ENCODE measurements around the gene CHAC2.
"Not testable (repeated sequence)": the region's sequence is repeated elsewhere in the genome, so short reads cannot be mapped to it uniquely, and the experiment has no call there.

CHAC2 gene

DNA sequence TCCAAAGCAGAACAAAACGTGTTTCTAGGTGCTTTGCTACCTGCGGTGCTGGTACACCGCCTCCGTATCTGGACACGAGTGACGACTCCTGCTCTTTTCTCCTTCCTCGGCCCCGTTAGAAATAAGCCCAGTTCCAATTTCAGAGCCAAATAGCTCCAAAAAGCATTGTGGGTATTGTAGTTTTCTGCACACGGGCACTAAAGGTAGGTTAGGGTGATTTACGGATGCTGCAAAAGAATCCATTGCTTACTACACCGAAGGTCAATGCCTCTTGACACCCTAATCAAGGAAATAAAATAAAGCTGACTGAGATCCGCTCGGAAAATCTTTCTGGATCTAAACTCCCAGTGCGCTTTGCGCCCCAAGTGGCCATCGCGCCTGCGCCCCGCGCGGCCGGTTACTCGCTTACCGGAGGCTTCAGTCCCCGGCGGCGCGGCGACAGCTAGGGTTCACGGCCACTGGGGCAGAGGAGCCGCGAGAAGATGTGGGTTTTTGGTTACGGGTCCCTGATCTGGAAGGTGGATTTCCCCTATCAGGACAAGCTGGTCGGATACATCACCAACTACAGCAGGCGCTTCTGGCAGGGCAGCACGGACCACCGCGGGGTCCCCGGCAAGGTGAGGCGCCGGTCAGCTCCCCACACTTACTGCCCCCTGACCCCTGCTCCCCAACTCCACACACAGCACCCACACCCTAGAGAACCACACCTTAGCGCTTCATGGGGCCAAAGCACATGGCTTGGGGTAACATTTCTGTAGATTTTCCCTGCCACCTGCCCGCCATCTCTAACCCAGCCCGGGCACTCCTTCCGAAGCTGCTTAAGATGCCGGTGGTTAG is at the start of gene CHAC2:
Gene CHAC2 (plus strand): TSS at position 400 of the 837 bp plus-strand sequence. CDS start 83 bp downstream, at position 483.
- peak; percentile 91 for DNase-seq
- in situ Hi-C loops (cut with HindIII; ENCODE audit: low pct_ligation_motif_present, low pct_unique_long_range_greater_than_20kb, low sequenced_read_pairs), result no loop called here

DNA sequence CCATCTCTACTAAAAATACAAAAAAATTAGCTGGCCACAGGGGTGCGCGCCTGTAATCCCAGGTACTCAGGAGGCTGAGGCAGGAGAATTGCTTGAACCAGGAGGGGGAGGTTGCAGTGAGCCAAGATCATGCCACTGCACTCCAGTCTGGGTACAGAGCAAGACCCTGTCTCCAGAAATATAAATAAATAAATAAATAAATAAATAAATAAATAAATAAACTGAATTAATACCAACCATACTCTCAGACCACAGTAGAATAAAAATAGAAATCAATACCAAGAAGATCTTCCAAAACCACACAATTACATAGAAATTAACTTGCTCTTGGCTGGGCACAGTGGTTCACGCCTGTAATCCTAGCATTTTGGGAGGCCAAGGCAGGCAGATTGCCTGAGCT is 46.7 kb upstream of the CHAC2 start:
- in situ Hi-C loops (cut with HindIII; ENCODE audit: low pct_ligation_motif_present, low pct_unique_long_range_greater_than_20kb, low sequenced_read_pairs); DNase-seq: not testable (repeated sequence)

DNA sequence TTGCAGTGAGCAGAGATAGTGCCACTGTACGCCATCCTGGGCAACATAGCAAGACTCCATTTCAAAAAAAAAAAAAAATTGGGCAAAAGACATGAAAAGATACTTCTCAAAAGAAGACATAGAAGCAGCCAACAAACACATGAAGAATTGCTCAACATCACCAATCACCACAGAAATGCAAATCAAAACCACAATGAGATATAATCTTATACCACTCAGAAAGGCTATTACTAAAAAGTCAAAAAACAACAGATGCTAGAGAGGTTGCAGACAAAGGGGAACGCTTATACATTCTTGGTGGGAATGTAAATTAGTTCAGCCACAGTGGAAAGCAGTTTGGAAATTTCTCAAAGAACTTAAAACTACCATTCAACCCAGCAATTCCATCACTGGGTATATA is 43.1 kb upstream of the CHAC2 start:
- no peak for DNase-seq
- in situ Hi-C loops (cut with HindIII; ENCODE audit: low pct_ligation_motif_present, low pct_unique_long_range_greater_than_20kb, low sequenced_read_pairs), result no loop called here

DNA sequence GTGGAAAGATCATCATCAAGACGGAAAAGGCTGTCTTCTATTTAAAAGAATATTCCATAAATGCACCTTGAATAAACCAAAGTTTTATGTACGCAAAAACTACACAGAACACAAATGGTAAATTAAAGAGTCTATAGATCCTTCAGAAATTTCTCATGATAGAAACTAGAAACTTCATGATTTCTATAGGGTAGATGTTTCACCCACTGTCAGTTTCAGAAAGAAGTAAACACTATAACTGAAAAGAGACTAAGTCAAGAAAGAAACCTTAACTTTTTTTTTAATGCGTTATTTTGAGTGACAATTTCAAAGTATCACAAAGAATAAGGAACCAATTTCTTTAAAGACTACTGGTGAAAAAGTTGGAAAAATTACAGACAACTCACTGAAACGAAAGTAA is 41.9 kb upstream of the CHAC2 start:
- DNase-seq, result no peak
- in situ Hi-C loops (cut with HindIII; ENCODE audit: low pct_ligation_motif_present, low pct_unique_long_range_greater_than_20kb, low sequenced_read_pairs), result no loop called here

DNA sequence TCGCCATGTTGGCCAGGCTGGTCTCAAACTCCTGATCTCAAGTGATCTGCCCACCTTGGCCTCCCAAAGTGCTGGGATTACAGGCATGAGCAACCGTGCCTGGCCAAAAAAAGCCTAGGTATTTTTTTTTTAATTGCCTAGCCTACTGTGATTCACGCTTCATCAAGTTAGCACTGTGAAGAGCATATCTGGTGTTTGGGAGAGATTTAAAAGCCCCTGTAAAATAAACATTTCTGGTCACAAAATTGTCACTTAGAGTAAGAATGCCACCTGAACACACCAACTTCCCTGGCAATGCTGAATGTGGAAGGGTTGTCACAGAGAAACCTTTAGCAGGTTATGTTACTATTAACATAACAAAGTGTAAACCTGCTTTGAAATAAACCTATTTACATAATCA is 39.7 kb upstream of the CHAC2 start:
- no peak for DNase-seq
- in situ Hi-C loops (cut with HindIII; ENCODE audit: low pct_ligation_motif_present, low pct_unique_long_range_greater_than_20kb, low sequenced_read_pairs), result no loop called here

DNA sequence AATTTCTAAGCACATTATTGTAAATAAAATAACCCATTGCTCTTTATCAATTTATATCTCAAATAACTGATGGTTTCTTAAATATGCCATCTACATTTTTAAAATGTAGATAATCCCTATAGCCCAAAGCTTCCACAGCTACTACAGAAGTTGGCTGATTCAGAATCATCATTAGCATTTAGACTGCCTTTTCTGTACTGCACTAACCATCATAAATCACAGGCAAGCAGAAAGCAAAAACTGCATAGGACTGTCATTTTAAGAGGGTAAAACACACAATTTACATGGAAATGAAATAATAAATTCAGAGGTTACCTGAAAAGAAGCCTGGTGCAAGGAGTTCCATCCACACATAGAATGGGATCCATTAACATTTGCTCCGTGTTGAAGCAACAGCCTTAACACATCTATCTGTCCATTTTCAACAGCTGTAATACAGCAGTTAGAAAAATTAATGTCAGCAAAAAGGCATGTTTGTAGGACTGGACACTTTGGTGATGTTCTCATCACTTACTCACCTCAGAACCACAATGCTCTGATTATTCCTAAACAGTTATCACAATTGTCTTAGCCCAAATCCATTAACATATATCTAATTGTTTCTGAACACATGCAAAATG is 38.4 kb upstream of the CHAC2 start:
- DNase-seq, result no peak
- in situ Hi-C loops (cut with HindIII; ENCODE audit: low pct_ligation_motif_present, low pct_unique_long_range_greater_than_20kb, low sequenced_read_pairs), result no loop called here

DNA sequence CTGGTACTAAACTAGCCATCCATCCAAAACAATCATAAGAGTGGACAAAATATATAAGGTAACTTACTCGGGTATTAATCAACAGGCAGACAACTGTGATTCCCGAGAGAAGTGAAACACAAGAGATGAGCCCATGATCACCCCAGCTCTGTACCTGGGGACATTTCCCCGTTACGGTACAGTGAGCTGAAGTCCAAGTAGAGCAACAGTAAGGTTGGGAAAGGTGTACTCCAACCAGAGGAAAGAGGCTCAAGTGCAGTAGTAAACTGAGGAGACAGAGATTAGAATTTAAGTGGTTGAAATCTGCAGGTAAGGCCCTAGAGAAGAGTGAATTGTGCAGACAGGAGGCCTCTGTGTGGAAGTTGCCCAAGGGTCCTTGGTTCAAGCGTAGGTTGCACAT is 30.5 kb upstream of the CHAC2 start:
- DNase-seq, result no peak

DNA sequence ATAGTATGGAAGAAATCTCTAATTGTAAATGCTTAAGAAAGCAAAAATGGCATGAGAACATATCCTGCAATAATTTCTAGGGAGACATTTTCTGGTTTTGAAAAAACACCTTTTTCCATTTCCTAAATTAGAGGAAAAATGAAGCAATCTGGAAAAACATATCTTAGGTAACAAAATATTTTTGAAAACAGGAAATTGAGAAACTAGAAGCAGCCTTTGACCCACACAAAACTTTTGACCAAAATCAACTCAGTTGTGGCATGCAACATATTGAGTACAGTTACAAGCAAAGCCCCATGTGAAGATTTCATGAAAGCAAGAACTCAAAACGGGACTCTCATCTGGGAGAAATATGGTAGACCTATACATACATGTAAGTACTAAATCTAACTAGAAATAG is 28.6 kb upstream of the CHAC2 start:
- in situ Hi-C loops (cut with HindIII; ENCODE audit: low pct_ligation_motif_present, low pct_unique_long_range_greater_than_20kb, low sequenced_read_pairs), result no loop called here
- no peak for DNase-seq

More for the DNA sequence above, 30.5 kb upstream of the CHAC2 start:
- in situ Hi-C loops (cut with HindIII; ENCODE audit: low pct_ligation_motif_present, low pct_unique_long_range_greater_than_20kb, low sequenced_read_pairs), result no loop called here

DNA sequence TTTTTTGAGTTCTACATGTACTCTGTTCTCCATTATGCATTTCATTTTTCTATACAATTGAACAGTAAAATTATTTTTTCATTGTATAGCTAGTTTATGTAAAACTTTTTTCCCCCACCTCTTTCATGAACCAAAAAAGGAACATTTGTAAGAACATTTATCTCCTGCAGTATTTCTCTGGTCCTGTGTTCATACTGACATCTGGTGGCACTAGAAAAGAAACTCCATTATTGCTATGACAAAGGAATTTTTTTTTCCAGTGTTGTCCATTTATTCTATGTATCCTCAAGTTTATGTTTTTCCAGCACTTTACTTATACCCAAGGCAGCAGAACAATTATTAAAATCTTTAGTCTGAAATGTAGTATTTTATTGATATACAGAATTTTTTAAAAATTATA is 27.4 kb upstream of the CHAC2 start:
- in situ Hi-C loops (cut with HindIII; ENCODE audit: low pct_ligation_motif_present, low pct_unique_long_range_greater_than_20kb, low sequenced_read_pairs), result no loop called here
- peak; percentile 47 for DNase-seq

DNA sequence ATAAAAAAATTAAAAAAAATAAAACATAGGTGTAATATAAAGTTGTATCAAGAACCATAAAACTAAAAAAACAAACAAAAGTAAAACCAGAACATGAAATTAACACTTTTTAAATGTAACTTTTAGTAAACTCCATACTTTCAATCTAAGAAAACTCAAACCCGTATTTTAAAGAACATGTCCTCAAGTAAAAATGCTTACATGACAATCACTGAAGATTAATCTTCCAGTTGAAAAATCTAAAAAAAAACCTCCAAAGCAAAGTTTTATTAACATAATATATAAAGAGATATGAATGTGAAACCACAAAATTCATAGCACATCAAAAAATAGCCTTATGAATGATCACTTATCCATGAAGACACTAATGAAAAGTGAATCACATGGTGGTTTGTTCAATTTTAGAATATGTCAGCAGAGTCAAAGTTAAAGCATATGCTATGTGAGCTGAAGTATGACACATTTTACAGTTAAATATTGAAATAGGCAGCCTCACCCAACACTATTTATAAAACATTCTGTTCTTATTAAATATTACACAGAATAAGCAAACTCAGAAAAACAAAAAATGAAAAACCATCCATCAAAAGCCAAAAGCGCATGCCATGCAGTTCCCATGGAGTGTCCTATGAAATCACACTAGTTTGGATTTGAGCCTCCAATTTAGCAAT is 23.1 kb upstream of the CHAC2 start:
- no peak for DNase-seq
- in situ Hi-C loops (cut with HindIII; ENCODE audit: low pct_ligation_motif_present, low pct_unique_long_range_greater_than_20kb, low sequenced_read_pairs), result no loop called here

DNA sequence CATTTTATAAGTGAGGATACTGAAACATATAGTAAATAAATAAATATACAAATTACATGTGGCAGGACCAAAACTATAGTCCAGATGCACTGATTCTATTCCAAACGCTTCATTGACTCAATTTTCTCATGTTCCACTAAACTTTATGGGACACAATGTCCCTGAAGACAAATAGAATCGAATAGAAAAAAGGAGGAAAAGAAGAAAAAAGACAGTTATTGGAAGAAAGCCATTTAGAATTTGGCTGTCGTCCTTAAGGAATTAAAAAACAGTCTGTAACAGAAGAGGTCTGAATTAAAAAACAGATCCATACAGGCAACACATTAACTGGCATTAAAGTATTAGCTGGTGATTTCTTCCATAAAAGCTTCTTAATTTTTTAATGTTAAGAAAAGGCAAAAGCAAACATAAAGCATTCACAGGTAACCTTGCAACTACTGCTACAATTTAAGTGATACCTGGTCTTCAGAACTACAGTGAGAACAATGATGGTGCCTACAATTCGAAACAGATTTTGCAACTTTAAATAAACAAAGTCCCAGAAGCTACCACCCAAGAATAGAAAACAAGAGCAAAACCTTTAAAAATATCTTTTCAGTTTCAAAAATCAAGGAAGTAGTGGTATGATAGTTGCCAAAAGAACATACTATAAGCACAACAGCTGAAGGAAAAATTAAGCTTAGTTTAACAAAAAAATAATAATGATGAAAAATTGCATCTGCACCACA is 17.4 kb upstream of the CHAC2 start:
- DNase-seq, result no peak
- in situ Hi-C loops (cut with HindIII; ENCODE audit: low pct_ligation_motif_present, low pct_unique_long_range_greater_than_20kb, low sequenced_read_pairs), result no loop called here

DNA sequence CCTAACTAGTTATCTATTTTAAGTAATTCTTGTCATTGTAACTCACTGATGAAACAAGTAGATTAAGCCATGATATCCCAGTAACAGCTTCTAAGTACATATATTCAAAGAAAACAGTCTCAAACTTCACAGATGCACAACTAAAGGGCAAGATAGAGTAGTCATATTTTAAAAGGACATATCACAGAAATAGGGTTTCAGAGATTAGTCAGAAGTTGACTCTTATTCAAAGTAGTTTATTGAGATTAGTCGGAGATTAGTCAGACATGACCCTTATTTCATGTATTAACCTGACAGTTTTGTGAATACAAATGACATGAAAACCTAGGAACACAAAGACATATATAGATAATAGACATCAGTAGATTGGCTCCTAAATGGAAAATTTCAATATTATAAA is 15.9 kb upstream of the CHAC2 start:
- DNase-seq, result no peak
- in situ Hi-C loops (cut with HindIII; ENCODE audit: low pct_ligation_motif_present, low pct_unique_long_range_greater_than_20kb, low sequenced_read_pairs), result no loop called here

DNA sequence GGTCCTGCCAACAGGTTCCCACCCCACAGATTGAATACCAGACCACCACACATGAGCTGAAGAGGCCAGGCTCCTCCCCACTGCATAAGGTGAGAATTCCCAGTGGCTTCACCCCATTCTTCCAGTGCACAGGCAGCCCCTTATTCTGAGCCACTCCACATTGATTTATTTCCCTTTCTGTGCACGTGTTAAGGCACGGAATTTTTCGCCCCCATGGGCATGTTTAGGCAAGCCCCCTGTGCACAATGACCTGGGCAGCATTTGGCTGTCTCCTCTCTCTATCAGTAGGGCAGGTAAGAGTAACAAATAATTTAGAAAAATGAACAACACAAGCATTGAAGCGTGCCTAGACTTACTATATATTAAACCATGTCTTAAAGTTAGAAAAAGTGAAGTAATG is 15.2 kb upstream of the CHAC2 start:
- no peak for DNase-seq
- in situ Hi-C loops (cut with HindIII; ENCODE audit: low pct_ligation_motif_present, low pct_unique_long_range_greater_than_20kb, low sequenced_read_pairs), result no loop called here

DNA sequence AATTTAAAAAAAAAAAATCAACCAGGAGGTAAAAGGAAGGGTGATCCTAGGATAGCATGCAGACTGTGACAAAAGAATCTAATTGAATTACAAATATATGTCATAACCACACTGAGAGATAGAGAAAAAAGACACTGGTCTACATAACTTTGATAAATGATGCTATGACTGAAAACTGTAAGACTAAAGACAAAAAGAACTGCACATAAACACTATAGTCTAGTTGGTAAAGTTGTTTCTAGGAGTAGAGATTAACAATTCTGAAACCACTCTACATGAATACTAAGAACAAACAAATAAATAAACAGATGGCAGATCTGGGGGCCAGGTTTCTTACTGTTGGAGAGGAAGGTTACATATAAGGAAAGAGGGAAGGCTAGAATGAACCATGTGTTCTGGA is 14.6 kb upstream of the CHAC2 start:
- no peak for DNase-seq
- in situ Hi-C loops (cut with HindIII; ENCODE audit: low pct_ligation_motif_present, low pct_unique_long_range_greater_than_20kb, low sequenced_read_pairs), result no loop called here

DNA sequence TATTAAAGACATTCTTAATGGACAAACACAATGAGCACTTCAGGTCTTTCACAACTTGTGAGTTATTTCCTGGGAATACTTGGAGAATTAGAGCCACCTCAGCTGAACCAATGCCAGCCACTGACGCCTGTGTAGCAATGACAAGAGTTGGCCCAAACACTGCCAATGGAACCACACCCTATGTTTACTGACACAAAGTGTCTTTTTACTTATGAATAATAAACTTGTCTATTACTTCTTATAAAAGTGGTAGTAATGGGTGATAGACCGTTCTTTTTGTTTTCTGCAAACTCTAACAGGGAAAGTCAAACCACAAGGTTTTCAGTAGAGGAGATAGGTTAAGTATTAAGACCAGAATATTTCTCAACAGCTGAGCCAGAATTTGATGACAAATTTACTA is 12.5 kb upstream of the CHAC2 start:
- DNase-seq, result no peak

DNA sequence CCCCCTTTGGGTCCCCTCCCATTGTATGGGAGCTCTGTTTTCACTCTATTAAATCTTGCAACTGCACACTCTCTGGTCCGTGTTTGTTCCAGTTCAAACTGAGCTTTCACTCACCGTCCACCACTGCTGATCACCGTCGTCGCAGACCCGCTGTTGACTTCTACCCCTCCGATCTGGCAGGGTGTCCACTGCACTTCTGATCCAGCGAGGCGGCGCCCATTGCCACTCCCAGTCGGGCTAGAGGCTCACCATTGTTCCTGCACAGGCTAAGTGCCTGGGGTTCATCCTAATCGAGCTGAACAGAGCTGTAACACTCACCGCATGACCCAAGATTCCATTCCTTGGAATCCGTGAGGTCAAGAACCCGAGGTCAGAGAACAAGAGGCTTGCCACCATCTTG is 11.0 kb upstream of the CHAC2 start:
- in situ Hi-C loops (cut with HindIII; ENCODE audit: low pct_ligation_motif_present, low pct_unique_long_range_greater_than_20kb, low sequenced_read_pairs), result no loop called here
- DNase-seq, result no peak

More for the DNA sequence above, 12.5 kb upstream of the CHAC2 start:
- in situ Hi-C loops (cut with HindIII; ENCODE audit: low pct_ligation_motif_present, low pct_unique_long_range_greater_than_20kb, low sequenced_read_pairs), result no loop called here

DNA sequence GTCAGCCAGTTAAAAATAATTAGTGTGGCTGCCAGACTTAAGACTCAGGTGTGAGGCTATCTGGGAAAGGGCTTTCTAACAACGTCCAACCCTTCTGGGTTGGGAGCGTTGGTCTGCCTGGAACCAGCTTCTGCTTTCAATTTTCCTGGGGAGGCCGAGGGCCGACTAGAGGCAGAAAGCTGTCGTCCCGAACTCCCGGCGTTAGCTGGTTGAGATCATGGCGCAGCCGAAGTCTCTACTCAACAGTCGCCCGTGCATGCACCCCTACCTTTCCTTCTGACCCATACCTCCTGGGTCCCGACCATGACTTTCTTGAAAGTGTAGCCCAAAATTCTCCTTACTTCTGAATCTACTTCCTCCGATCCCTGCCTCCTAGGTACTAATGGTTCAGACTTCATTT is 10.4 kb upstream of the CHAC2 start:
- DNase-seq; in situ Hi-C loops (cut with HindIII; ENCODE audit: low pct_ligation_motif_present, low pct_unique_long_range_greater_than_20kb, low sequenced_read_pairs): not testable (repeated sequence)

DNA sequence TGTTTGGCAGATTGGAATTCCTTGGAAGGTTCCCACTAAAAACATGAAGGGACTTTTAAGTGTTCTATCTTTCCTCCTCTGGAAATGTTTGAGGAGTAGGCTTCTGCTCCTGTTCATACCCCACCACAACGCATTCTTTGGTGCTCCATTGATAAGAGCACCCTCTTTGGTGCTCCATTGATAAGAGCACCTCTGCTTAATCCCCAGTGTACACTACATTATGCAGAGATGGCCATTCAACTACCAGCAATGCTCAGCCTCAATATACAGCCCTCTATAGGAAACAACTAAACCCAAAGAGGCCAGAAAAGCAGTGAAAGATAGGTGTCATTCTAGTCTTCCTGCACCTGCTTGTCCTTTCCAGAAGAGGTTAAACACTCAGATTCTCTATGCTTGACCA is 1.8 kb upstream of the CHAC2 start:
- in situ Hi-C loops (cut with HindIII; ENCODE audit: low pct_ligation_motif_present, low pct_unique_long_range_greater_than_20kb, low sequenced_read_pairs), result no loop called here
- DNase-seq, result no peak

DNA sequence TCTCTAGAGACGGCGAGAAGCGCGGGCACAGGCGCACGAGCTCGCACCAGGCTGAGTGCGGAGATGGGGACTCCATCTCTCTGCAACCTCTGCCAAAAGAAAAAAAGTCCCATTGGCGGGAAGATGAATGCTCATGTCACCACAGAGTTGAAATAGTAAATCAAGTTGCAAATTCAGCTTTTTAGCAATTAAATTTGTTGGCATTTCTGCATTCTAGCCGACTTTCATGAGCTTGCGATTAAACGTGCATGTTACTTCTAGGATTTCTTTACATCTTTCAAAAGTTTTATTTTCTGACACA is 588 bp downstream of the CHAC2 start:
- peak; percentile 75 for DNase-seq
- in situ Hi-C loops (cut with HindIII; ENCODE audit: low pct_ligation_motif_present, low pct_unique_long_range_greater_than_20kb, low sequenced_read_pairs), result no loop called here

Measured in ACHN (cell line).